Activated T-cell treated with anti-CD3 and anti-CD28 coated beads, Interleukin-2, amount 50 U/mL, for 24 hours (primary cell): Measurements from ENCODE around the gene ZBTB3.
A peak's percentile ranks its signal among the peaks of the same experiment; 100 is the strongest.
"Not testable (repeated sequence)": the region's sequence is repeated elsewhere in the genome, so short reads cannot be mapped to it uniquely, and the experiment has no call there.

Experiments
- DNase-seq: peaks from one replicate; pipeline ENCODE4 v3.0.0-alpha.2; 2020
- H3K27ac Mint-ChIP-seq: 2 replicates; pipeline ENCODE4 v1.8.0; 2020; ENCODE audit warnings: mild to moderate bottlenecking, mixed read lengths
- H3K27me3 Mint-ChIP-seq: 2 replicates; pipeline ENCODE4 v1.8.0; 2020; ENCODE audit warnings: mixed read lengths
- H3K36me3 Mint-ChIP-seq: 2 replicates; pipeline ENCODE4 v1.8.0; 2020; ENCODE audit warnings: low read depth, mixed read lengths
- H3K4me1 Mint-ChIP-seq: 2 replicates; pipeline ENCODE4 v1.8.0; 2020; ENCODE audit warnings: low read depth, mixed read lengths
- H3K4me3 Mint-ChIP-seq: 2 replicates; pipeline ENCODE4 v1.8.0; 2020; ENCODE audit warnings: mild to moderate bottlenecking, moderate library complexity, mixed read lengths
- H3K9me3 Mint-ChIP-seq: 2 replicates; pipeline ENCODE4 v1.8.0; 2020; ENCODE audit warnings: mixed read lengths

Gene ZBTB3

GRCh38 chr11:62715150-62716130, 38.5 kb downstream of the ZBTB3 start:
- H3K9me3 Mint-ChIP-seq, result no peaks in the 10 kb centered on the region
- peaks cover 97% of the 10 kb centered on the region for H3K36me3 Mint-ChIP-seq
- no peak for DNase-seq

GRCh38 chr11:62713343-62713742, 40.6 kb downstream of the ZBTB3 start:
- H3K4me3 Mint-ChIP-seq, result peak overlapping the region; percentile 36
- H3K27me3 Mint-ChIP-seq, result no peaks in the 10 kb centered on the region
- H3K36me3 Mint-ChIP-seq, result peaks cover 95% of the 10 kb centered on the region
- peaks cover 65% of the 10 kb centered on the region for H3K4me1 Mint-ChIP-seq
- no peak for DNase-seq
- peak overlapping the region; percentile 78 for H3K27ac Mint-ChIP-seq
- no peaks in the 10 kb centered on the region for H3K9me3 Mint-ChIP-seq

More at GRCh38 chr11:62715150-62716130, 38.5 kb downstream of the ZBTB3 start:
- peaks cover 56% of the 10 kb centered on the region for H3K4me1 Mint-ChIP-seq
- H3K27ac Mint-ChIP-seq, result peak overlapping the region; percentile 81
- no peaks in the 10 kb centered on the region for H3K27me3 Mint-ChIP-seq
- H3K4me3 Mint-ChIP-seq, result no peak overlapping the region

DNA sequence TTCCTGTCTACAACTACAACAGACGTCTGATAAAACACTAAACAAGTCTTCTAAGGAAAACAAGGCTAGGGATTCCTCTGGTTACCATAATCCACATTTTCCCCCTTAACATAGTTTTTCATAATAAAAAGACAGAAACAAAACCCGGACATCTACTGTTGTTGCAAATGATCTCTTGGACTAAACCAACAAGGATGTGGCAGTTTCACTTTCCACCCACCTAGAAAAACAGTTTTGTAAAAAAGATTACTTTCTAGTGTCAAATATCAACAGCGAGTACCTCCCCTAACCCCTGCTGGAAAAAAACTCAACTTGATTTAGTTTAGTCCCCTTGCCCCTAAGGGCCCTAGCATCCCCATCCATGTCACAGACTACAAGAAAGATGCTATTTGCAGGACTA, 41.1 kb downstream of the ZBTB3 start:
- no peaks in the 10 kb centered on the region for H3K9me3 Mint-ChIP-seq
- peak overlapping the region; percentile 78 for H3K27ac Mint-ChIP-seq
- H3K36me3 Mint-ChIP-seq, result peaks cover 95% of the 10 kb centered on the region
- no peak for DNase-seq
- H3K27me3 Mint-ChIP-seq, result no peaks in the 10 kb centered on the region
- peak overlapping the region; percentile 9 for H3K4me3 Mint-ChIP-seq
- peaks cover 66% of the 10 kb centered on the region for H3K4me1 Mint-ChIP-seq

- no peaks in the 10 kb centered on the region for H3K9me3 Mint-ChIP-seq
- peaks cover 70% of the 10 kb centered on the region for H3K4me1 Mint-ChIP-seq
- DNase-seq, result no peak
- peak overlapping the region; percentile 78 for H3K27ac Mint-ChIP-seq
- H3K36me3 Mint-ChIP-seq, result peaks cover 94% of the 10 kb centered on the region
- no peaks in the 10 kb centered on the region for H3K27me3 Mint-ChIP-seq
- no peak overlapping the region for H3K4me3 Mint-ChIP-seq
These were observed 41.6 kb downstream of the ZBTB3 start for GRCh38 chr11:62712276-62712812.

DNA sequence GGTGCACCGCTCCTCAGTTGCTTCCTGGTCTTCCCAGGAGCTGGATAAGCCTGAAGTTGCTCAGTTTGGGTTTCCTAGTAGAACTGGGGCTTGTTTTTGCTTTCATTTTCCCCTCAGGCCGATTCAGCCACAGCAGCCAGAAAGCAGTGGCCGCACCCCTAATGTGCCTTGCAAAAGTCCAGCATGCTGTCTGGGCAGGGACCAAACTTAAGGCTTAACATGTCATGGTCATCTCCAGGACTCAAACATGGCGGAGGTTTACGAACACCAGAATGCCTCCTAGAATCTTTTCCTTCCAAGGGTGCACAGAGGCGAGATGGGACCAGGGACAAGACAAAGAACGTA, 44.0 kb downstream of the ZBTB3 start:
- H3K36me3 Mint-ChIP-seq, result peaks cover 92% of the 10 kb centered on the region
- peaks cover 83% of the 10 kb centered on the region for H3K4me1 Mint-ChIP-seq
- peak overlapping the region; percentile 98 for H3K27ac Mint-ChIP-seq
- no peaks in the 10 kb centered on the region for H3K9me3 Mint-ChIP-seq
- no peaks in the 10 kb centered on the region for H3K27me3 Mint-ChIP-seq
- DNase-seq, result no peak
- H3K4me3 Mint-ChIP-seq, result peak overlapping the region; percentile 82

DNA sequence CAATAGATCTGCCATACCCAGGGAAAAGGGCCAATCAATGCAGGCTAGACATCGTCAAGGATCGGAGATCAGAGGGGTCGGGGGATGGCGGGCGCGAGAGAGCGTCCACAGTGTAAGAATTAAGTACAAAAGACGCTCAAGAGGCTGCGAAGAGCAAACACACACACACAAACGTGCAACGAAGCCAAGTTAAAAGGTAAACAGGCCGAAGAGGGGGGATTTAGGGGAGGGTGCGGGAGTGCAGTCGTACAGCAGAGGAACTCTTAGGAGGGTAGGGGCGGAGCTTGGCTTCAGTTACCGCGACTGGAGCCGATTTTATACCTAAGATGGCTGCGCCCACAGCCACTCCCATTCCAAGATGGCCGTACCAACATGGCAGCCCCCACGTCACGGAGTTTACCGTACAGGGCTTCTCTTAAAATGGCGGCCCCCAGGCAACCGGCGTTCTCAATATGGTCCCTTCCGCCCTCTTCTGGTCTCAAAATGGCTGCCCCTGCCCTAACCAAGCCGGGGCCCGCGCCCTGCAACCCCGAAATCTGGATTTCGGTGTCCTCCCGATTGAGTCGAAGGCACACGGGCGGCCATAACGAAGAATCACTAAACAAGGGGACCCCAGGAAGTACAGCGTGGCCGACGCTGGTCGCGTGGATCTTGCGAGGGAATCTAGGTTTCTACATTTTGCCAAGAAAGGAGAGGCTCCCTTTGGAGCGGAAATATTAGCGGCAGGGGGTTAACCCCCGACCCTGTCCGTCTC, 44.5 kb downstream of the ZBTB3 start:
- H3K9me3 Mint-ChIP-seq, result no peaks in the 10 kb centered on the region
- H3K4me3 Mint-ChIP-seq, result peak overlapping the region; percentile 82
- no peaks in the 10 kb centered on the region for H3K27me3 Mint-ChIP-seq
- peak; percentile 93 for DNase-seq
- peaks cover 79% of the 10 kb centered on the region for H3K4me1 Mint-ChIP-seq
- H3K36me3 Mint-ChIP-seq, result peaks cover 91% of the 10 kb centered on the region
- peak overlapping the region; percentile 98 for H3K27ac Mint-ChIP-seq

GRCh38 chr11:62708793-62709192, 45.2 kb downstream of the ZBTB3 start:
- H3K4me3 Mint-ChIP-seq, result peak overlapping the region; percentile 82
- peaks cover 73% of the 10 kb centered on the region for H3K4me1 Mint-ChIP-seq
- H3K9me3 Mint-ChIP-seq, result no peaks in the 10 kb centered on the region
- peak overlapping the region; percentile 98 for H3K27ac Mint-ChIP-seq
- H3K36me3 Mint-ChIP-seq, result peaks cover 86% of the 10 kb centered on the region
- peak; percentile 67 for DNase-seq
- H3K27me3 Mint-ChIP-seq, result no peaks in the 10 kb centered on the region

GRCh38 chr11:62708392-62708791, 45.6 kb downstream of the ZBTB3 start:
- H3K4me1 Mint-ChIP-seq, result peaks cover 69% of the 10 kb centered on the region
- peak overlapping the region; percentile 82 for H3K4me3 Mint-ChIP-seq
- H3K27me3 Mint-ChIP-seq, result no peaks in the 10 kb centered on the region

DNA sequence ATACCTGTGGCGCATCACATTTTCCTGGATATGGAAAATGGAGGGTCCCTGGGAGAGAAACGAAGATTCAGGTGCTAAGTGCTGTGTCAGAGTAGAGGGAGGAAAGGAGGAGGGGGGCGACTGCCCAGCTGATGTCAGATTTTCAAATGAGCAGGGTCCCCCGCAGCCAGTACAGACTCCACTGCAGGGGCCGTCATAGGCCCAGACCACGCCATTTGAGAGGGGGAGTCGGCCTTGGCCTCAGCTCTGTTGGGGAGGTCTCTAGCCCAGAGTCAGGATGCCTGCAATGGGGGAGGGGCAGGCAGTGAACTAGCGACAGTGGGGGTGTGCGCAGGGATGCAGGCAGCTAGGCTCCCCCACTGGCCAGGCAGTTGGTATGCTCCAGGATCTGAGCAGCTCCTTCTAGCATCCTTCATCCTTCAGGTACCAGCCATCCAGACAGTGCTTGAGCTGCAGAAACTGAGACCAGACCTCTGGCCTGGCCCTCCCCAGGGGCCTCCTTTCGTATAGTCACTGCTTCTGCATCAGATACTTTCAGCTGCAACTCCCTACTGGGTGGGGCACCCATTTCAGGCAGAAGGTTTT, 46.6 kb downstream of the ZBTB3 start, which contains the start of the genes BSCL2 and GNG3:
BSCL2 (minus strand) TSS at position 148 of the 585 bp plus-strand sequence. CDS start 229 bp downstream, outside the sequence.
GNG3 (plus strand) TSS at position 400 of the 585 bp plus-strand sequence. CDS start 620 bp downstream, outside the sequence.
- Mint-ChIP-seq H3K4me1 (peaks cover 61% of the 10 kb centered on the region), H3K27me3 (no peaks in the 10 kb centered on the region), H3K4me3 (peak within 1 kb of the TSS; percentile 82), H3K27ac (peak within 1 kb of the TSS; percentile 98), H3K9me3 (no peaks in the 10 kb centered on the region), H3K36me3 (peaks cover 78% of the 10 kb centered on the region)
- no peak for DNase-seq

More at GRCh38 chr11:62708392-62708791, 45.6 kb downstream of the ZBTB3 start:
- H3K36me3 Mint-ChIP-seq, result peaks cover 85% of the 10 kb centered on the region
- no peak for DNase-seq
- peak overlapping the region; percentile 98 for H3K27ac Mint-ChIP-seq
- H3K9me3 Mint-ChIP-seq, result no peaks in the 10 kb centered on the region

DNA sequence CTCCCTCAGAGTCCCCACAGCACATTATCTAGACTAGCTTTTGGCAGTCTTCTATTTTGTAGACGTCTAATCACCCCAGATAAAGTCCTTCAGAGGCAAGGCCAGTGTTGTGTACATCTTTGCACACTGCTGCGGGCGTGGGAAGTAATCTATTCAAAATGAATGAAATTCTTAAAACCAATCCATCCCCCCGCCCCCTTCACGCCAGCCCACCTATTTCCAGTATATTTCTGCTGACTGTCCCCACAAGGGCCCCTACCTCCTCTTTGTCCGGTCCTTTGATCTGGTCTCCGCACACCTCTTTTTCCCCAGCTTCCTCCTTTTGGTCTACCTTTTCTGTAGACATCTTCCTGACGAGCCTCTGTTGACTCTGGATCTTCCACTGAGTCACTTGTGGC, 47.1 kb downstream of the ZBTB3 start:
- DNase-seq, result no peak
- Mint-ChIP-seq H3K27ac (peak overlapping the region; percentile 81), H3K4me1 (peaks cover 61% of the 10 kb centered on the region), H3K9me3 (no peaks in the 10 kb centered on the region), H3K4me3 (peak overlapping the region; percentile 66), H3K36me3 (peaks cover 79% of the 10 kb centered on the region), H3K27me3 (no peaks in the 10 kb centered on the region)

DNA sequence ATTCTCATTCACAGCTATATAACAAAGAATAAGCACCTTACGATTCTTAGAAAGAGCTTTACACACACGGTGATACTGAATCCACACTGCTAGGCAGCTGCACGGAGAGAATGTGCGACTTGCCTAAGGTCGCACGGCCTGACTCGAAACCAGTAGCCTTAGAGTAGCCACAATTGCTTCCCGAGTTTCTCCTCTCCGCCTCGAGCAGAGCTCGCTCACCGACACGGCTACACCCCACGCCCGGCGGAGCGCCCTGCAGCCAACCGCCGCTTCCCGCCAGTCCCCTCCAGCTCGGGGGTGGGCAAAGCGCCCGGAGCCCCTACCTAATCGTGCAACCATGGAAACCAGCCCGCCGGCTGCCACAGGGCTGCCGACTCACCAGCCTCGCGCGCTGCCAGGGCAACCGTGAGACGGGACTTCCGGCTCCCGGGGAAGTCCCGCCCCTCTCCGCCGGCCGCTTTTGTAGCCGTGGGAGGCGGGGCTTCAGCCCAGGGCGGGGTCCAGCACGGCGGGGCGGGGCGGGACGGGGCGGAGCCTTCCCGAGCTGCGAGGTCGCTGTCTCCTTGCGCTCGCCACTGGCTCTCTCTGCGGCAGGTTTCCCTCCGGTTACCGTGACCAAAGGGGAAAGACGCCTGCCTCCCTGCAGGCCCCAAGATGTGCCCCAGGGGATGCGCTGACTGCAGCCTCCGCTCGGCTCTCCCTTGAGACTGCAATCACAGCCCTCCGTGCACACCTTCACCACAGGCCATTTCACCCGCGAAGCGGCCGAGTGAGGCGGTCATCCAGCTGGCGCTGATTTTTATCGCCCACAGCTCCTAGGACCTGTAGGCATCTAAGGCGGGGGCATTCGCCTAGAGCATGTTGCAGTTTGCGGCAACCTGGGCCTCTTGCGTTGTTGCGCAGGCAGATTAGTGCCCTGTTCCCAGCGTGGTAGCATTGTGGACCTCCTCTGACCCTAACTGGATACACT, 47.8 kb downstream of the ZBTB3 start:
- H3K4me1 Mint-ChIP-seq, result peaks cover 61% of the 10 kb centered on the region
- H3K27ac Mint-ChIP-seq, result peak overlapping the region; percentile 91
- no peaks in the 10 kb centered on the region for H3K27me3 Mint-ChIP-seq
- peak; percentile 96 for DNase-seq
- H3K36me3 Mint-ChIP-seq, result peaks cover 79% of the 10 kb centered on the region
- peak overlapping the region; percentile 89 for H3K4me3 Mint-ChIP-seq
- no peaks in the 10 kb centered on the region for H3K9me3 Mint-ChIP-seq

GRCh38 chr11:62705413-62705812, 48.5 kb downstream of the ZBTB3 start:
- peaks cover 56% of the 10 kb centered on the region for H3K4me1 Mint-ChIP-seq
- H3K27me3 Mint-ChIP-seq, result no peaks in the 10 kb centered on the region
- H3K9me3 Mint-ChIP-seq, result no peaks in the 10 kb centered on the region
- H3K4me3 Mint-ChIP-seq, result peak overlapping the region; percentile 89
- DNase-seq, result no peak
- peak overlapping the region; percentile 91 for H3K27ac Mint-ChIP-seq
- peaks cover 78% of the 10 kb centered on the region for H3K36me3 Mint-ChIP-seq

- not testable (repeated sequence) for H3K9me3 Mint-ChIP-seq, DNase-seq, H3K4me3 Mint-ChIP-seq, H3K27me3 Mint-ChIP-seq, H3K27ac Mint-ChIP-seq
- H3K4me1 Mint-ChIP-seq, result peaks cover 43% of the 10 kb centered on the region
- H3K36me3 Mint-ChIP-seq, result peaks cover 69% of the 10 kb centered on the region
These were observed 50.0 kb downstream of the ZBTB3 start for GRCh38 chr11:62703921-62704320.
